Measurements from ENCODE around the gene MGRN1. TPM values are rescaled to one million over a fixed set of nuclear protein-coding genes. Genes with fewer than 3 reads are reported as not detected.

The MGRN1 gene
- total and polyA plus RNA-seq, 2 donors (not counting 1 experiment from before 2014, with no cell fraction given), result 22.7 to 89.2 TPM

DNA sequence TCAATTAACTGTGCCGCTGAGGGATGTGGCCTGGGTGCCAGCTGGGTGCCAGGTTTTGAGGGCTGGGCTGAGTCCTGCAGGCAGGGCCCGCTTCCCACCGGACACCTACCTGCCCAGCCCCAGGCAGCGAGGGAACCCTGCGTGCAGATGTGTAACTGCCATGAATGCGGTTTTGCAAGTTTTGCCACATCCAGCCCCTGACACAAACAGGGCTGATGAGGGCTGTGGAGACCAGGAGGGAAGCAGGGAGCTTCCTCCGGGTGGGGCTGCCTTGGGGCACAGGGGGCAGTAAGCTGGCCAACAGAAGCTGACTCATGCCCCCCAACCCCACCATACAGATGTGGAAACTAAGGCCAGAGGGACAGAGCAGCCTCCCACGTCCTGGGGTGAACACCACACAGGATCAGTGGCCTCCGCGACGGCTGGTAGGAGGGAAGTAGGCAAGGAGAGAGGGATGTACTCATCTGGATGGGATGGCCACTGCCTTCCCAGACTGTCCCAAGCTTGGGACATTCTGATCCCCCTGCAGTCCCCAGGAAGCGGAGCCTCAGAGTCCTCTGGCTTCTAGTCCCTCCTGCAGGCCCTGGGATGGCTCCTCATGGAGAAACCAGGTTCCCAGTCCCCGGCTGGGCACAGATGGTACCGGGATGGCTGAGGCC is 11.5 kb upstream of the MGRN1 start:
- H3K4me3 ChIP-seq (ENCODE audit: control extremely low read depth in 1 of 5, extremely low read depth in 1 of 5, insufficient read depth in 1 of 5, low read depth in 2 of 5, low read length in 4 of 5), result peak overlapping the region in 4 of 5 experiments; percentile 49 to 81 (median 74)

More for the DNA sequence above, 11.5 kb upstream of the MGRN1 start:
- Histone ChIP-seq H3K4me2 (replicated peaks; ENCODE audit: low read depth, low read length, poor library complexity, severe bottlenecking) (peak overlapping the region; percentile 99), H3K9me3 (ENCODE audit: control extremely low read depth in 1 of 3, control insufficient read depth in 2 of 3, insufficient read depth in 1 of 3, low read length in 2 of 3) (peaks cover 0 to 9% (median 0%) of the 10 kb centered on the region in 3 donors), H3K27me3 (replicated peaks in 1 of 4; ENCODE audit: control extremely low read depth in 1 of 4, control insufficient read depth in 3 of 4, insufficient read depth in 4 of 4, low read length in 3 of 4) (no peaks in the 10 kb centered on the region), H2AFZ (ENCODE audit: insufficient read depth, low read depth, low read length, poor library complexity, severe bottlenecking) (no peak overlapping the region), H4K20me1 (ENCODE audit: control insufficient read depth, insufficient read depth, low read length, poor library complexity, severe bottlenecking) (peaks cover 50% of the 10 kb centered on the region), H3K4me1 (ENCODE audit: control insufficient read depth in 2 of 2, insufficient read depth in 2 of 2, low read length in 2 of 2) (peaks cover 28 to 39% of the 10 kb centered on the region in 2 donors), H3K27ac (ENCODE audit: low read length in 2 of 2) (no peak overlapping the region), H3K9ac (ENCODE audit: low read length) (peak overlapping the region; percentile 78), H3K79me2 (ENCODE audit: control insufficient read depth, insufficient read depth, low read length) (peaks cover 37% of the 10 kb centered on the region), H3K36me3 (replicated peaks in 1 of 2; ENCODE audit: control extremely low read depth in 1 of 2, control insufficient read depth in 1 of 2, extremely low read depth in 1 of 2, insufficient read depth in 2 of 2, low read length in 1 of 2) (peaks cover 0 to 7% of the 10 kb centered on the region in 2 experiments)
- CTCF ChIA-PET, result interaction anchor here (1.0 to 5.4 kb wide), 3 partner anchors 13 to 107 kb away, joined by 3 to 50 read pairs (median 3); partner anchors contain the start of gene MGRN1
- DNase-seq, result no peak
- peak overlapping the region; percentile 46 for H3K27ac Mint-ChIP-seq
- TF ChIP-seq, protein P1, sequence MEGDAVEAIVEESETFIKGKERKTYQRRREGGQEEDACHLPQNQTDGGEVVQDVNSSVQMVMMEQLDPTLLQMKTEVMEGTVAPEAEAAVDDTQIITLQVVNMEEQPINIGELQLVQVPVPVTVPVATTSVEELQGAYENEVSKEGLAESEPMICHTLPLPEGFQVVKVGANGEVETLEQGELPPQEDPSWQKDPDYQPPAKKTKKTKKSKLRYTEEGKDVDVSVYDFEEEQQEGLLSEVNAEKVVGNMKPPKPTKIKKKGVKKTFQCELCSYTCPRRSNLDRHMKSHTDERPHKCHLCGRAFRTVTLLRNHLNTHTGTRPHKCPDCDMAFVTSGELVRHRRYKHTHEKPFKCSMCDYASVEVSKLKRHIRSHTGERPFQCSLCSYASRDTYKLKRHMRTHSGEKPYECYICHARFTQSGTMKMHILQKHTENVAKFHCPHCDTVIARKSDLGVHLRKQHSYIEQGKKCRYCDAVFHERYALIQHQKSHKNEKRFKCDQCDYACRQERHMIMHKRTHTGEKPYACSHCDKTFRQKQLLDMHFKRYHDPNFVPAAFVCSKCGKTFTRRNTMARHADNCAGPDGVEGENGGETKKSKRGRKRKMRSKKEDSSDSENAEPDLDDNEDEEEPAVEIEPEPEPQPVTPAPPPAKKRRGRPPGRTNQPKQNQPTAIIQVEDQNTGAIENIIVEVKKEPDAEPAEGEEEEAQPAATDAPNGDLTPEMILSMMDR (IDR thresholded peaks at IDR 0.05), result no peak
- no peak for TF ChIP-seq EZH2 (IDR thresholded peaks at IDR 0.05; ENCODE audit: borderline replicate concordance, insufficient read depth, low read depth, low read length, poor library complexity, severe bottlenecking)
- H3K27me3 Mint-ChIP-seq, result no peaks in the 10 kb centered on the region
- WGBS (ENCODE audit: insufficient coverage), result 89% methylated on average over 11 of the region's 14 CpGs
- no peak for ATAC-seq (ENCODE audit: low read depth)
- intact Hi-C loops (cut with micrococcal nuclease), result loop anchor here (10.0 kb wide), 2 partner anchors 498 to 1348 kb away; partner anchors contain the start of gene ADCY9
- peak overlapping the region; percentile 89 for H3K4me3 Mint-ChIP-seq
- peaks cover 29% of the 10 kb centered on the region for H3K4me1 Mint-ChIP-seq
- POLR2A ChIA-PET, result no interaction called here
- H3K9me3 Mint-ChIP-seq (ENCODE audit: insufficient read depth), result no peaks in the 10 kb centered on the region

Data from B cell (primary cell).